ENCODE data around the gene RPP38.

RPP38 gene

GRCh38 chr10:15112657-15113056 is 15.5 kb downstream of the RPP38 start:
- no peak for DNase-seq (ENCODE audit: low read depth)

GRCh38 chr10:15113766-15114165 is 16.6 kb downstream of the RPP38 start:
- no peak for DNase-seq (ENCODE audit: low read depth)

GRCh38 chr10:15116225-15116624 is 19.1 kb downstream of the RPP38 start:
- DNase-seq (ENCODE audit: low read depth): no peak

- no peak for DNase-seq (ENCODE audit: low read depth)
Observed at GRCh38 chr10:15118615-15119014, 21.5 kb downstream of the RPP38 start.

DNA sequence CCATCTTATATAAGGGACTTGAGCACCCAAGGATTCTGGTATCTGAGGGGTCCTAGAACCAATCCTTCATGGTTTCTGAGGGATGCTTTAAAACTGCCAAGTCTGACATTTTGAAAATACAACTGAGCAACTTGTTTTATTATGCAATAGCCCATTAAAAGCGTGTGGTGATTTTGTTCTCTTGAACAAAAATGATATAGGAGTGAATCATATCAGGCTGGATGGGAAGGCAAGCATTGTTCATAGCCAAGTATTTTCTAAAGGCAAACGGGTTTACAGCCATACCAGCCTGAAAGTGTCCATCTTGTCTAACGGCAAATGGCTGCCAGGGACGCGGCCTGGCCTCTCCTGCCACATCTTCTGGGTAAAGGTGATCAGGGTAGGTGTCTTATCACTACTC is 23.4 kb downstream of the RPP38 start:
- no peak for DNase-seq (ENCODE audit: low read depth)

- DNase-seq (ENCODE audit: low read depth): no peak
Observed at GRCh38 chr10:15121707-15122106, 24.6 kb downstream of the RPP38 start.

- no peak for DNase-seq (ENCODE audit: low read depth)
Observed at GRCh38 chr10:15122477-15123030, 25.4 kb downstream of the RPP38 start.

DNA sequence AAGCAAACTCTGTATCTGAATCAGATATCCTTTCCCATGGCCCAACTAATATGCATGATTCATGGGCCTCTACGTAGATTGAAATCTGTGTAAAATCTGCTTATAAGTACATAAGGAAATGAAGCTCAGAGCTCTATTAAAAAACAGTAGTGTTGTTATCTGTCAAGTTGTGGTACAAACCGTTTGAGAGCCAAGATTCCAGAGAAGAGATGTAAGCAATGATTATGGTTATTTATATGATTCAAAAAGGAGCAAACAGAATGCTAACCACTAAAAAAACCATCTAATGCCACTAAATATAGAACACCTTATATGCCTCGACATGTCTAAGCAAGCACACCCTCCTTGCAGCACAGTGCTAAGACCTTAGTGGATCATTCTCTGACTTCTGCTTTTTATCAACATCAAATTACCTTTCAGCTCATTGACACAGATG is 26.6 kb downstream of the RPP38 start:
- no peak for DNase-seq (ENCODE audit: low read depth)

GRCh38 chr10:15124190-15124589 is 27.0 kb downstream of the RPP38 start:
- DNase-seq (ENCODE audit: low read depth): no peak

DNA sequence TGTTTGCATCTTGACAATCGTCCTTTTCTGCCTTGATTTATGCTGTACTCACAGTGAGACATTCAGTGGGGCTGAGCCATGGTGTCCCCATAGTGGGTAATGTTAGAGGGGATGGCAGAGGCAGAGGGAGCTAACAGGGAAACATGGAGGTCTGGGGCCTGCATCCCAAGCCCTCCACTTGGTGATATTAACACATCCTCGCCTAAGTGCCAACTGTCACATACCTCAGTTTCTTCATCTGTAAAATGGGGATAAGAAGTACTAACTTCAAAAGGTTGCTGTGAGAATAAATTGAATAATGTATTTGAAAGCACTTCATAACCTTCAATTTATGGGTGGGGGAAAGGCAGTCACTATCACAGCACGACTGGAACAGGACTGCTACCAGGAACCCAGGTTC is 27.8 kb downstream of the RPP38 start:
- no peak for DNase-seq (ENCODE audit: low read depth)

DNA sequence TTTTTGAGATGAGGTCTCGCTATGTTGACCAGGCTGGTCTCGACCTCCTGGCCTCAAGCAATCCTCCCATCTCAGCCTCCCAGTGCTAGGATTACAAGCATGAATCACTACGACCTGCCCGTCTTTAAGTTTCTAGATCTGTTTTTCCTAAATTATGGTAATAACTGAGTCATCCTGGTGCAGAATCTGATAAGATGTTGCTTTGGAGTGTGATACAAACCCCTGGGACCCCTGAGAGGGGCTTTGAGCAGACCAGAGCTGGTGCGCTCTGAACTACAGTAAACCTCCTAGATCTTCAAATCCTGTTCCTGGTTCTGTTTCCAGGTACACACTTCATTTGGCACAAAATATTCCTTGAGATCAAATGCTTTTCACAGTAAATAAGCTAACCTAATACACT is 34.2 kb downstream of the RPP38 start:
- DNase-seq (ENCODE audit: low read depth): no peak

DNA sequence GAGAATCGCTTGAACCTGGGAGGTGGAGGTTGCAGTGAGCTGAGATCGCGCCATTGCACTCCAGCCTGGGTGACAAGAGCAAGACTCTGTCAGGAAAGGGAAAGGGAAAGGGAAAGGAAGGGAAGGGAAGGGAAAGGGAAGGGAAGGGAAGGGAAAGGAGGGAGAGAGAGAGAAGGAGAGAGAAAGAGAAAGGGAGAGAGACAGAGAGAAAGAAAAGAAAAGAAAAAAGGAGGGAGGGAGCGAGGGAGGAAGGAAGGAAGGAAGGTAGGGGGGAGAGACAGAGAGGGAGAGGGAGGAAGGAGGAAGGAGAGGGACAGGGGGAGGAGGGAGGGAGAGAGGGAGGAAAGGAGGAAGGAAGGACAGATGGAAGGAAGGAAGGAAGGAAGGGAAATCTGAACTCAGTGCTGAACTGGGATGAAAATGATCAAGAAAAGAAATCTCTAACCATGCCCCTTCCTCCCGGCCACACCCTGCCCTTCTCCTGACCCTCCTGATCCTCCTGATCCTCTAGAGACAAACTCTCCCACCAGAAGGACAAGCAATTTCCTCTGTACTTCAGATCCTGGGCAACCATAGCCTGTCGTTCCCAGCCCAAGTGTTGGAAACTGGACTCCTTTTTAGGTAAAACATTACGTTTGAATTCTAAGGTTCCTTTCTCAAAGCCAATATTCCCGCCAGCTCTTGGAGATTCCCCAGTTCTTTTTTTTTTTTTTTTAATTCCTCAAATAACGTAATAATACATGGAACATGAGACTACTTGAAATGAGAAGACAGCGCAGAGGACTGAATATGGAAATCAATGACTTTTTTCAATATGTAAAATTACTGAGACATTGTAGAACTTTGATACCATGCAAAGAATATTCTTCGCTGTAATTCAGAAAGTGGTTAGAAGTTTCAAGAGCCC is 39.2 kb downstream of the RPP38 start:
- no peak for DNase-seq (ENCODE audit: low read depth)

- DNase-seq (ENCODE audit: low read depth): no peak
Observed at GRCh38 chr10:15137036-15137359, 39.8 kb downstream of the RPP38 start.

DNA sequence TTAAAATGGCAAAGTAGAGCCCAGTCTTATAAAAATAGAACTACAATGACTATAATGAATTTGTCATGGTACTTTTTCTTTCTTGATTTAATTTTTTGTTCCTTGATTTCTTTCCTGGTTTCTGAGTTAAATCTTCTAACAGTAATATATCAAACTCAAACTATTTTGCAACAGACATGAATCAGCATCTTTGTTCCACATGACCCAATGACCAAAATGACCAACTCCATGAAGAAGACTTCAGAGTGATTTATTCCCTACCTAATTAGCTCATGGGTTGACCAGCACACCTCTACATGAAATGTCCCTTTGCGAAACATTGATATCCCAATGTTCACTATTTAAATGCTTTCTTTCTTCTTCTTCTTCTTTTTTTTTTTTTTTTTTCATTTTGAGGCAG is 40.5 kb downstream of the RPP38 start:
- DNase-seq (ENCODE audit: low read depth): no peak

DNA sequence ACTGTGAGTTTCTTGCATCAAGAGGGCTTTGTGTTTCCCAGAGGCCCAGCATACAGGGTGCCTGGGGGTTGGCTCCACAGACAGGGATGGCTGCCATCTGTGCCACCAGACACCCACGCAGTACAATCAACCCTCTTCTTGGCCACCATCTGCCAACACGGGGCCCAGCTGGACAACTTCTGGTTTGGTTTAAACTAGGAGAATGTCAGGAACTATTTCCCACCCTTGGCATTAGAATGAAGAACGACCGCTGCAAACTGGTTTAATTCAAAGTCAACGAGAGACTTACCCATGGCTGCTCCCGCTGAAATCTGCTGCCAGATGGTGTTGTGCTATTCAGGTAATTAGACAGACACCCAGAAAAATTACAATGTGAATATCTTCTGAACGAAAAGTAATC is 43.5 kb downstream of the RPP38 start:
- no peak for DNase-seq (ENCODE audit: low read depth)

DNA sequence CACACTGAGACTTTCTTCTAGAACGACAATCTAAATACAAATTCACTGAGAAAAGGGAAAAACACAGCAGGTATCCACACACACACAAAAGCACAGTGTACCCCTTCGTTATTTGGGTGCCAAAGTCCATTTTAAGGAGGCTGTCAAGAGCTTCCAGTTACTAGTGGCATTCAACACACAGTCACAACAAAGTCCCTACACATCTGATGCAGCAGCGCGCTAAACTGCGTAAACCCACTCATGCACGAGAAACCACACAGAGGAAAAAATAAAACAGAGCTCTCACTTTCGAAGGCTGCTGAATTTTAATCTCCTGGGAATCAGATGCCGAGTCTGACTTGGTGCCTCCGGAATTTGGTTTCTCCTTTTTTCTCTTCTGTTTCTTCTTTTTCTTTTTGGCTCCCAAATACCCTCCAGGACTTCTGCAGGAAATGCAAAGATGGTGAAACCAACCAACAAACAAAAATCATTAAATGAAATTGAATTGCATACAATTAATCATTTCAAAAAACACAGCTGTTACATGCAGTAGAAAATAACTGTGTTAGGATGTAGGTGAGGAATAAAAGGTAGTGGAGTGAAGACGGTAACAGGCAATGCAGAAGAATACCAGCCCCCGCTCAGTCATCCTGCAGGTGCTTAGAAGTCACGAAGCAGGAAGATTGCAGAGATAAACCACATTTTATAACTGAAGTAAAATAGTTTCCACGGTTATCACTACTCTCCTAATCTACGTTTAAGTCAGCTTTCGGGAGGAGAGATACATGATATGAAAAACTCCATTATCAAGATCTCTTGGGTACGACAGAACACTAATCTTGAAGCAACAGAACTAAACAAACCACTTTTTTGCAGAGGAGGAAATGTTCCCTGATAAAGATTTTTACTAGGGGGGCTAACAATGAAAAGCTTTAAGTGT is 44.2 kb downstream of the RPP38 start:
- DNase-seq (ENCODE audit: low read depth): no peak

DNA sequence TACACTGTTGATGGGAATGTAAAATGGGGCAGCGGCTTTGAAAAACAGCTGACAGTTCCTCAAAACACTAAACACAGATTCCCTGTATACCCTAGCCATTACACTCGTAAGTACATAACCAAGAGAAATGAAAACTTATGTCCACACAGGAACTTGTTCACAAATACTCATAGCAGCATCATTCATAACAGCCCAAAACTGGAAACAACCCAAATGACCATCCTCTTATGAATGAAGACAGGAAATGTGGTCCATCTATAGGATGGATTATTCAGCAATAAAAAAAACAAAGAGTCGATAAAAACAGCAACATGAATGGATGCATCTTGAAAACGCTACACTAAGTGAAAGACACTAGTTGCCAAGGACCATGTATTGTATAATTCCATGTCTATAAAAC is 47.6 kb downstream of the RPP38 start:
- DNase-seq (ENCODE audit: low read depth): no peak

DNA sequence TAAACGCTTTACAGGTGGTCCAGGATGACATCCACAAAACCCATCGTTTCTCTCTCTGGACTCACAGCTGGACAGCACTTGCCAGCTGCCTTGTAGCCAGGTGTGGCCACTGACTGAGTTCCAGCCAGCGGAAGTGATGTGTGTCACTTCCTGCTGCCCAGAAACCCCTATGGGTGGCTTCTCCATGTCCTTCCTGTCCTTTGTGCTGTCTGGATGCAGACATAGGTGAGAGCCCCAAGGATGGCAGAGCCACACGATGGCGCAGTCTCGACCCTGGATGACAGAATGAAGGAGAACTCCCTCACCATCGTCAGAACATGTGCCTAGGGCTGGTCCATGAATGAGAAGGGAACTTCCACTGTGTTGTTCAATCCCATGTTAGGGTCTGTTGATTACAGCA is 49.2 kb downstream of the RPP38 start:
- DNase-seq (ENCODE audit: low read depth): no peak

DNA sequence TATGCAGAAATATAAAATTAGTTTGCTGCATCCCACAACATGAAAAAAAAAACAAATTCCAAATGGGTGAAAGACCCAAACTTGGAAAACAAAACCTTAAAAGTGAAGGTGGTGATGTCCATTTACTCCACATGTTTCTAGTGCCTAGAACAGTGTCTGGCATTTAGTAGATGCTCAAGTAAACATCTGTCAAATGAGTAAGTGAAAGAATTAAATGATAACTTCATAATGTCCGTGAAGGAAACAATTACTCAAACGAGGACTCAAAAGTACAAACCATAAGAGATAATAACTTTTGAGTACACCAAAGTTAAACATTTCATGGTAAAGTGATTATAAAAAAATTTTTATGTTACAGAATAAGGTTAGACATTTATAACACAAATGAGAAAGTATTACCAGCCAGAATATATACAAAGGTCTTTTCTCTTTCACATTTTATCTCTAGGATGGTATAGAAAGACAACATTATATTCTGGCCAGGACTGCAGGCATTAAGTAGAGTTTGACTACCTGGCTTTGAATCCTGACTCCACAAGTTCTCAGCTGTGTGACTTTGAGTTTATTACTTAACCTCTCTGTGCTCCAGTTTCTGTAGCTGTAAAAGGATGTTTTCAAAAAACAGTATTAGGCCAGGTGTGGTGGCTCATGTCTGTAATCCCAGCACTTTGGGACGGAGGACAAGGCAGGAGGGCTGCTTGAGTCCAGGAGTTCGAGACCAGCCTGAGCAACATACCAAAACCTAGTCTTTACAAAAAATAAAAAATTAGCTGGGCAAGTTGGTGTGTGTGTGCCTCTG is 50.6 kb downstream of the RPP38 start:
- DNase-seq (ENCODE audit: low read depth): no peak

- no peak for DNase-seq (ENCODE audit: low read depth)
Observed at GRCh38 chr10:15149042-15149771, 52.1 kb downstream of the RPP38 start.

- DNase-seq (ENCODE audit: low read depth): no peak
Observed at GRCh38 chr10:15150563-15150962, 53.4 kb downstream of the RPP38 start.

Data from HS-5 (cell line).